Small intestine (tissue), 7 donors: ENCODE data around the gene CEP104. TPM values are rescaled to one million over a fixed set of nuclear protein-coding genes. Genes with fewer than 3 reads are reported as not detected.
"Not testable (repeated sequence)": the region's sequence is repeated elsewhere in the genome, so short reads cannot be mapped to it uniquely, and the experiment has no call there.

Source experiments
- DNase-seq, 2 donors: peaks; one replicate each; pipeline versions ENCODE4 v3.0.0 to v3.0.0-alpha.2; 2013
- FAIRE-seq: peaks from 2 replicates; lab custom pipeline; 2012; peaks lifted over from hg19 to GRCh38; lab: Jason Lieb, UNC
- H3K27ac ChIP-seq, 3 donors: one replicate each; pipeline ENCODE4 v1.5.1; 2013; ENCODE audit warnings: low read length in 2 of 3, mild to moderate bottlenecking in 2 of 3, control low read depth in 1 of 3, inconsistent platforms in 1 of 3, low read depth in 1 of 3, moderate library complexity in 1 of 3
- H3K27me3 ChIP-seq, 3 donors: one replicate each; pipeline ENCODE4 v1.6.1; 2013; ENCODE audit warnings: low read length in 3 of 3, inconsistent platforms in 1 of 3; ENCODE audit not compliant: control insufficient read depth in 3 of 3, insufficient read depth in 3 of 3
- H3K36me3 ChIP-seq, 3 donors: one replicate each; pipeline ENCODE4 v1.6.1; 2013; ENCODE audit warnings: low read length in 3 of 3, inconsistent platforms in 1 of 3, low read depth in 1 of 3, mild to moderate bottlenecking in 1 of 3, moderate library complexity in 1 of 3; ENCODE audit not compliant: control insufficient read depth in 3 of 3, insufficient read depth in 2 of 3
- H3K4me1 ChIP-seq, 3 donors: one replicate each; pipeline ENCODE4 v1.6.1; 2013; ENCODE audit warnings: low read length in 2 of 3, inconsistent platforms in 1 of 3, low read depth in 1 of 3, mild to moderate bottlenecking in 1 of 3, moderate library complexity in 1 of 3; ENCODE audit not compliant: control insufficient read depth in 3 of 3, insufficient read depth in 2 of 3
- H3K4me3 ChIP-seq, 3 donors: one replicate each; pipeline ENCODE4 v1.5.1; 2013; ENCODE audit warnings: low read length in 3 of 3, control low read depth in 1 of 3, inconsistent platforms in 1 of 3, low read depth in 1 of 3, mild to moderate bottlenecking in 1 of 3, moderate library complexity in 1 of 3
- H3K9me3 ChIP-seq, 2 donors: one replicate each; pipeline ENCODE4 v1.6.1; 2013; ENCODE audit warnings: low read depth in 1 of 2, low read length in 1 of 2; ENCODE audit not compliant: control insufficient read depth in 2 of 2, insufficient read depth in 1 of 2
- WGBS, 3 donors: extraction: QIAGEN DNeasy Blood & Tissue Kit; methylation state at CpG; one replicate each; pipeline ENCODE4 v1.1.7; 2013; 5-methylcytosine and 5-hydroxymethylcytosine counted together
- polyA plus RNA-seq, 4 donors: library from polyadenylated mRNA; stranded (reverse) in 3 of 4; unstranded in 1 of 4; fragments of 200-250 nt in 3 of 4; fragments of 120-200 nt in 1 of 4; gene quantifications; one replicate each; pipeline versions ENCODE4 v1.2.1 to v1.2.3, GENCODE V29; 2013
- donor health status: healthy with polysubstance abuse.
- donor health status: control.
- donor health status: control.
- donor health status: Bipolar disorder and iron deficiency.
- donor health status: healthy.

Gene CEP104
- polyA plus RNA-seq, 4 donors = 8.7 to 26.4 (median 10.8) TPM

- 94 to 96% (median 94%) methylated on average over 17 of the region's 17 CpGs for WGBS, 3 donors
- DNase-seq = no peak
- Histone ChIP-seq H3K4me1 (no peaks in the 10 kb centered on the region), H3K36me3 (peaks cover 8 to 62% (median 19%) of the 10 kb centered on the region in 3 donors), H3K9me3 (no peaks in the 10 kb centered on the region), H3K27ac (no peak overlapping the region), H3K4me3 (no peak overlapping the region), H3K27me3 (no peaks in the 10 kb centered on the region)
- no peak for FAIRE-seq
These were observed 39.8 kb downstream of the CEP104 start for GRCh38 chr1:3817138-3817740.

- Histone ChIP-seq H3K4me1 (no peaks in the 10 kb centered on the region), H3K4me3 (no peak overlapping the region), H3K27ac (no peak overlapping the region), H3K9me3 (no peaks in the 10 kb centered on the region), H3K27me3 (no peaks in the 10 kb centered on the region), H3K36me3 (peaks cover 8 to 55% (median 17%) of the 10 kb centered on the region in 3 donors)
- FAIRE-seq (no peak), DNase-seq (no peak)
- WGBS, 3 donors = 91 to 92% (median 91%) methylated on average over 38 of the region's 38 CpGs
These were observed 40.5 kb downstream of the CEP104 start for GRCh38 chr1:3816331-3817137.

GRCh38 chr1:3814771-3815561, 42.0 kb downstream of the CEP104 start:
- Histone ChIP-seq H3K9me3 (no peaks in the 10 kb centered on the region), H3K27ac (no peak overlapping the region), H3K4me1 (no peaks in the 10 kb centered on the region), H3K27me3 (no peaks in the 10 kb centered on the region), H3K36me3 (peaks cover 6 to 43% (median 8%) of the 10 kb centered on the region in 3 donors), H3K4me3 (no peak overlapping the region)
- WGBS, 3 donors = 90 to 95% (median 93%) methylated on average over 42 of the region's 42 CpGs
- DNase-seq = no peak
- FAIRE-seq = no peak

- H3K9me3 ChIP-seq = no peaks in the 10 kb centered on the region
- 94 to 99% (median 94%) methylated on average over 2 of the region's 2 CpGs for WGBS, 3 donors
- FAIRE-seq = no peak
- no peak overlapping the region for H3K27ac ChIP-seq
- H3K4me3 ChIP-seq = no peak overlapping the region
- no peaks in the 10 kb centered on the region for H3K4me1 ChIP-seq
- H3K27me3 ChIP-seq = no peaks in the 10 kb centered on the region
- H3K36me3 ChIP-seq = peaks cover 4 to 37% (median 4%) of the 10 kb centered on the region in 3 donors
- DNase-seq = no peak
These were observed 42.9 kb downstream of the CEP104 start for GRCh38 chr1:3814065-3814464.

GRCh38 chr1:3811595-3811911, 45.5 kb downstream of the CEP104 start:
- no peak overlapping the region for H3K27ac ChIP-seq
- FAIRE-seq (no peak), DNase-seq (no peak)
- 40 to 55% (median 55%) methylated on average over 2 of the region's 2 CpGs for WGBS, 3 donors
- H3K36me3 ChIP-seq = peaks cover 4 to 26% (median 4%) of the 10 kb centered on the region in 3 donors
- H3K9me3 ChIP-seq = peaks cover 0 to 4% of the 10 kb centered on the region in 2 donors
- H3K4me3 ChIP-seq = no peak overlapping the region
- H3K4me1 ChIP-seq = no peaks in the 10 kb centered on the region
- H3K27me3 ChIP-seq = no peaks in the 10 kb centered on the region

- not testable (repeated sequence) for FAIRE-seq, H3K27me3 ChIP-seq, H3K9me3 ChIP-seq, DNase-seq, H3K4me1 ChIP-seq, H3K4me3 ChIP-seq, H3K27ac ChIP-seq
- peaks cover 0 to 13% (median 4%) of the 10 kb centered on the region in 3 donors for H3K36me3 ChIP-seq
- 66 to 79% (median 78%) methylated on average over 9 of the region's 9 CpGs for WGBS, 3 donors
These were observed 46.8 kb downstream of the CEP104 start for GRCh38 chr1:3810149-3810761.

- Histone ChIP-seq H3K4me1 (no peaks in the 10 kb centered on the region), H3K36me3 (peaks cover 0 to 8% (median under 1%) of the 10 kb centered on the region in 3 donors), H3K4me3 (no peak overlapping the region), H3K9me3 (peaks cover 0 to 4% of the 10 kb centered on the region in 2 donors), H3K27ac (no peak overlapping the region), H3K27me3 (no peaks in the 10 kb centered on the region)
- DNase-seq (no peak), FAIRE-seq (no peak)
- 57 to 73% (median 60%) methylated on average over 7 of the region's 7 CpGs for WGBS, 3 donors
These were observed 47.3 kb downstream of the CEP104 start for GRCh38 chr1:3809680-3810079.

GRCh38 chr1:3807769-3808168, 49.2 kb downstream of the CEP104 start:
- no peak overlapping the region for H3K27ac ChIP-seq
- no peaks in the 10 kb centered on the region for H3K4me1 ChIP-seq
- H3K36me3 ChIP-seq = no peaks in the 10 kb centered on the region
- no peak for DNase-seq
- H3K27me3 ChIP-seq = no peaks in the 10 kb centered on the region
- WGBS, 3 donors = 77 to 81% (median 80%) methylated on average over 5 of the region's 5 CpGs
- H3K4me3 ChIP-seq = no peak overlapping the region
- peaks cover 0 to 4% of the 10 kb centered on the region in 2 donors for H3K9me3 ChIP-seq
- FAIRE-seq = no peak
